ENCODE measurements around the gene PREB. TPM values are rescaled to one million over a fixed set of nuclear protein-coding genes. Genes with fewer than 3 reads are reported as not detected.

The PREB gene
- total and polyA plus RNA-seq, 2 of the 13 experiments (the other 11 are each of a cell fraction or from before 2014, with no cell fraction given): 112 to 192 TPM

GRCh38 chr2:27133905-27134780 is at the start of gene PREB (continued):
- no peak for TF ChIP-seq ZBTB44 (CRISPR knock-in tag; IDR thresholded peaks at IDR 0.05)
- peak; percentile 55; the same call in 1 of the 2 replicates for TF ChIP-seq CAMTA2 (CRISPR knock-in tag; IDR thresholded peaks at IDR 0.05; ENCODE audit: borderline replicate concordance)
- TF ChIP-seq MTA1 (CRISPR knock-in tag; IDR thresholded peaks at IDR 0.05; ENCODE audit: borderline replicate concordance): no peak
- no peak for TF ChIP-seq ZBTB46 (CRISPR knock-in tag; IDR thresholded peaks at IDR 0.05; ENCODE audit: borderline replicate concordance)
- TF ChIP-seq ZHX1 (CRISPR knock-in tag; IDR thresholded peaks at IDR 0.05; ENCODE audit: low read depth): peak; percentile 90
- peak; percentile 63 for TF ChIP-seq SALL1 (CRISPR knock-in tag; IDR thresholded peaks at IDR 0.05)
- peak; percentile 79; the same call in 1 of the 2 replicates for TF ChIP-seq NFAT5 (CRISPR knock-in tag; IDR thresholded peaks at IDR 0.05)
- TF ChIP-seq ZBTB33 (CRISPR knock-in tag; IDR thresholded peaks at IDR 0.05): no peak
- no peak for TF ChIP-seq ZNF513 (CRISPR knock-in tag; conservative IDR thresholded peaks at IDR 0.05)
- peak; percentile 43; the same call in 1 of the 2 replicates for TF ChIP-seq ATF5 (CRISPR knock-in tag; IDR thresholded peaks at IDR 0.05; ENCODE audit: low read depth)

Data from HepG2 (cell line).